ENCODE measurements around the gene NELFCD. TPM values are rescaled to one million over a fixed set of nuclear protein-coding genes. Genes with fewer than 3 reads are reported as not detected.

The NELFCD gene
- total RNA-seq, 1 donor from 2014 or later: 70.4 TPM

- no peaks in the 10 kb centered on the region for H3K9me3 Mint-ChIP-seq (ENCODE audit: unreplicated experiment)
- H3K36me3 Mint-ChIP-seq (ENCODE audit: low read depth, unreplicated experiment): peaks cover 14% of the 10 kb centered on the region
- no peak overlapping the region for H3K4me3 ChIP-seq (ENCODE audit: insufficient read depth, low read depth, low read length)
Measured at GRCh38 chr20:59033093-59033492, 52.0 kb downstream of the NELFCD start.

GRCh38 chr20:59033616-59034165 is 52.6 kb downstream of the NELFCD start:
- H3K9me3 Mint-ChIP-seq (ENCODE audit: unreplicated experiment): no peaks in the 10 kb centered on the region
- H4K20me1 ChIP-seq (ENCODE audit: insufficient read depth, low read length): peaks cover 22% of the 10 kb centered on the region
- H3K4me3 ChIP-seq (ENCODE audit: insufficient read depth, low read depth, low read length): no peak overlapping the region
- H3K4me2 ChIP-seq (ENCODE audit: low read length): no peak overlapping the region
- H3K9ac ChIP-seq (ENCODE audit: low read length): no peak overlapping the region
- H3K27ac Mint-ChIP-seq (ENCODE audit: unreplicated experiment): peak overlapping the region; percentile 7
- peaks cover 59% of the 10 kb centered on the region for H3K79me2 ChIP-seq (ENCODE audit: insufficient read depth, low read length)
- H3K27me3 Mint-ChIP-seq (ENCODE audit: low read depth, unreplicated experiment): no peaks in the 10 kb centered on the region
- H2AFZ ChIP-seq (ENCODE audit: low read depth, low read length): no peak overlapping the region
- TF ChIP-seq EZH2 (IDR thresholded peaks at IDR 0.05; ENCODE audit: insufficient read depth, low read length): no peak
- TF ChIP-seq CTCF (IDR thresholded peaks at IDR 0.05; ENCODE audit: insufficient read depth, low read depth, low read length): no peak
- peaks cover 13% of the 10 kb centered on the region for H3K36me3 Mint-ChIP-seq (ENCODE audit: low read depth, unreplicated experiment)
- FAIRE-seq (no peak), DNase-seq (ENCODE audit: low read depth) (no peak)
- no peaks in the 10 kb centered on the region for H3K9me3 ChIP-seq (ENCODE audit: insufficient read depth, low read depth, low read length)
- peaks cover 49% of the 10 kb centered on the region for H3K36me3 ChIP-seq (ENCODE audit: insufficient read depth, low read length)
- no peak overlapping the region for H3K27ac ChIP-seq (ENCODE audit: low read depth, low read length)
- H3K27me3 ChIP-seq (ENCODE audit: insufficient read depth, low read length): no peaks in the 10 kb centered on the region
- H3K4me1 ChIP-seq (ENCODE audit: insufficient read depth, low read length): peaks cover 24% of the 10 kb centered on the region
- H3K4me3 Mint-ChIP-seq (ENCODE audit: unreplicated experiment): no peak overlapping the region
- peaks cover 29% of the 10 kb centered on the region for H3K4me1 Mint-ChIP-seq (ENCODE audit: low read depth, unreplicated experiment)

More at GRCh38 chr20:59033093-59033492, 52.0 kb downstream of the NELFCD start:
- FAIRE-seq (no peak), DNase-seq (ENCODE audit: low read depth) (no peak)
- Histone ChIP-seq H3K27me3 (ENCODE audit: insufficient read depth, low read length) (no peaks in the 10 kb centered on the region), H3K4me2 (ENCODE audit: low read length) (peak overlapping the region; percentile 92), H3K9ac (ENCODE audit: low read length) (peak overlapping the region; percentile 93), H3K27ac (ENCODE audit: low read depth, low read length) (no peak overlapping the region), H3K4me1 (ENCODE audit: insufficient read depth, low read length) (peaks cover 30% of the 10 kb centered on the region), H4K20me1 (ENCODE audit: insufficient read depth, low read length) (peaks cover 28% of the 10 kb centered on the region), H3K79me2 (ENCODE audit: insufficient read depth, low read length) (peaks cover 59% of the 10 kb centered on the region), H3K36me3 (ENCODE audit: insufficient read depth, low read length) (peaks cover 48% of the 10 kb centered on the region), H2AFZ (ENCODE audit: low read depth, low read length) (no peak overlapping the region), H3K9me3 (ENCODE audit: insufficient read depth, low read depth, low read length) (no peaks in the 10 kb centered on the region)
- H3K4me1 Mint-ChIP-seq (ENCODE audit: low read depth, unreplicated experiment): peaks cover 32% of the 10 kb centered on the region
- H3K27me3 Mint-ChIP-seq (ENCODE audit: low read depth, unreplicated experiment): no peaks in the 10 kb centered on the region
- H3K27ac Mint-ChIP-seq (ENCODE audit: unreplicated experiment): no peak overlapping the region
- TF ChIP-seq CTCF (IDR thresholded peaks at IDR 0.05; ENCODE audit: insufficient read depth, low read depth, low read length) (no peak), EZH2 (IDR thresholded peaks at IDR 0.05; ENCODE audit: insufficient read depth, low read length) (no peak)
- H3K4me3 Mint-ChIP-seq (ENCODE audit: unreplicated experiment): peak overlapping the region; percentile 93

GRCh38 chr20:59035381-59035780 is 54.3 kb downstream of the NELFCD start:
- Mint-ChIP-seq H3K4me1 (ENCODE audit: low read depth, unreplicated experiment) (peaks cover 27% of the 10 kb centered on the region), H3K9me3 (ENCODE audit: unreplicated experiment) (no peaks in the 10 kb centered on the region), H3K36me3 (ENCODE audit: low read depth, unreplicated experiment) (peaks cover 16% of the 10 kb centered on the region), H3K27me3 (ENCODE audit: low read depth, unreplicated experiment) (no peaks in the 10 kb centered on the region), H3K27ac (ENCODE audit: unreplicated experiment) (no peak overlapping the region), H3K4me3 (ENCODE audit: unreplicated experiment) (no peak overlapping the region)
- Histone ChIP-seq H3K4me1 (ENCODE audit: insufficient read depth, low read length) (peaks cover 9% of the 10 kb centered on the region), H3K4me2 (ENCODE audit: low read length) (no peak overlapping the region), H3K27ac (ENCODE audit: low read depth, low read length) (no peak overlapping the region), H3K27me3 (ENCODE audit: insufficient read depth, low read length) (no peaks in the 10 kb centered on the region), H3K36me3 (ENCODE audit: insufficient read depth, low read length) (peaks cover 33% of the 10 kb centered on the region), H3K79me2 (ENCODE audit: insufficient read depth, low read length) (peaks cover 59% of the 10 kb centered on the region), H3K4me3 (ENCODE audit: insufficient read depth, low read depth, low read length) (no peak overlapping the region), H3K9ac (ENCODE audit: low read length) (no peak overlapping the region), H3K9me3 (ENCODE audit: insufficient read depth, low read depth, low read length) (no peaks in the 10 kb centered on the region), H4K20me1 (ENCODE audit: insufficient read depth, low read length) (peaks cover 15% of the 10 kb centered on the region), H2AFZ (ENCODE audit: low read depth, low read length) (no peak overlapping the region)
- FAIRE-seq: no peak
- no peak for DNase-seq (ENCODE audit: low read depth)
- no peak for TF ChIP-seq EZH2 (IDR thresholded peaks at IDR 0.05; ENCODE audit: insufficient read depth, low read length)
- TF ChIP-seq CTCF (IDR thresholded peaks at IDR 0.05; ENCODE audit: insufficient read depth, low read depth, low read length): no peak

Measured in astrocyte (in vitro differentiated cells and primary cell).